ENCODE measurements around the gene ASPM.

The ASPM gene

GRCh38 chr1:197083474-197083873 lies 63.0 kb downstream of the ASPM start:
- no peaks in the 10 kb centered on the region for H3K4me1 ChIP-seq (ENCODE audit: control insufficient read depth, insufficient read depth, low read length)
- TF ChIP-seq ZNF555 (tag by site-specific recombination; conservative IDR thresholded peaks at IDR 0.05) (no peak), TSHZ1 (tag by site-specific recombination; IDR thresholded peaks at IDR 0.05; ENCODE audit: borderline replicate concordance) (no peak), PRDM2 (tag by site-specific recombination; IDR thresholded peaks at IDR 0.05; ENCODE audit: borderline replicate concordance) (no peak), ZBTB1 (tag by site-specific recombination; IDR thresholded peaks at IDR 0.05) (no peak), ZNF610 (tag by site-specific recombination; IDR thresholded peaks at IDR 0.05; ENCODE audit: borderline replicate concordance) (no peak), MYNN (tag by site-specific recombination; IDR thresholded peaks at IDR 0.05; ENCODE audit: borderline replicate concordance) (no peak), PRDM10 (tag by site-specific recombination; IDR thresholded peaks at IDR 0.05) (no peak), ZNF624 (tag by site-specific recombination; IDR thresholded peaks at IDR 0.05) (no peak), ZNF223 (tag by site-specific recombination; IDR thresholded peaks at IDR 0.05) (no peak), ZNF280C (tag by site-specific recombination; IDR thresholded peaks at IDR 0.05) (no peak), ZNF16 (tag by site-specific recombination; IDR thresholded peaks at IDR 0.05; ENCODE audit: low read depth) (no peak), GLIS1 (tag by site-specific recombination; IDR thresholded peaks at IDR 0.05) (no peak), ZNF600 (tag by site-specific recombination; IDR thresholded peaks at IDR 0.05) (no peak), ZNF366 (tag by site-specific recombination; conservative IDR thresholded peaks at IDR 0.05) (no peak), ZNF843 (tag by site-specific recombination; IDR thresholded peaks at IDR 0.05) (no peak), ZNF211 (tag by site-specific recombination; IDR thresholded peaks at IDR 0.05; ENCODE audit: low read depth) (no peak), EGR2 (tag by site-specific recombination; IDR thresholded peaks at IDR 0.05; ENCODE audit: low read depth) (no peak), ZNF133 (tag by site-specific recombination; IDR thresholded peaks at IDR 0.05) (no peak), KLF10 (tag by site-specific recombination; IDR thresholded peaks at IDR 0.05) (no peak)
- H3K4me3 ChIP-seq (ENCODE audit: low read depth, low read length): no peak overlapping the region
- H3K9me3 ChIP-seq (ENCODE audit: control insufficient read depth, insufficient read depth, low read depth, low read length): no peaks in the 10 kb centered on the region
- POLR2A ChIA-PET: no interaction called here
- CTCF ChIA-PET: no interaction called here
- no peak overlapping the region for H3K27ac ChIP-seq (ENCODE audit: extremely low read depth, low read depth, low read length)
- peaks cover 47 to 68% of the 10 kb centered on the region in 2 experiments for H3K36me3 ChIP-seq (ENCODE audit: control insufficient read depth in 2 of 2, insufficient read depth in 1 of 2, low read length in 2 of 2)

Measured in HEK293 (cell line).